ENCODE results near the gene COMT. TPM values are rescaled to one million over a fixed set of nuclear protein-coding genes. Genes with fewer than 3 reads are reported as not detected.

COMT gene
- total and polyA plus RNA-seq, 2 donors from 2014 or later = 118 to 244 TPM

GRCh38 chr22:19974268-19974861 is 32.8 kb downstream of the COMT start:
- H3K27me3 ChIP-seq (ENCODE audit: control insufficient read depth, insufficient read depth, low read length) = no peaks in the 10 kb centered on the region
- peak in 4 of 5 donors; percentile 91 to 93 (median 92) for DNase-seq
- peaks cover 0 to 16% (median 0%) of the 10 kb centered on the region in 3 donors for H3K4me1 ChIP-seq (ENCODE audit: control insufficient read depth in 2 of 3, insufficient read depth in 2 of 3, low read depth in 1 of 3, low read length in 3 of 3)
- no peaks in the 10 kb centered on the region for H3K9me3 ChIP-seq (ENCODE audit: control insufficient read depth in 2 of 3, insufficient read depth in 1 of 3, low read length in 3 of 3)
- TF ChIP-seq, protein P1, sequence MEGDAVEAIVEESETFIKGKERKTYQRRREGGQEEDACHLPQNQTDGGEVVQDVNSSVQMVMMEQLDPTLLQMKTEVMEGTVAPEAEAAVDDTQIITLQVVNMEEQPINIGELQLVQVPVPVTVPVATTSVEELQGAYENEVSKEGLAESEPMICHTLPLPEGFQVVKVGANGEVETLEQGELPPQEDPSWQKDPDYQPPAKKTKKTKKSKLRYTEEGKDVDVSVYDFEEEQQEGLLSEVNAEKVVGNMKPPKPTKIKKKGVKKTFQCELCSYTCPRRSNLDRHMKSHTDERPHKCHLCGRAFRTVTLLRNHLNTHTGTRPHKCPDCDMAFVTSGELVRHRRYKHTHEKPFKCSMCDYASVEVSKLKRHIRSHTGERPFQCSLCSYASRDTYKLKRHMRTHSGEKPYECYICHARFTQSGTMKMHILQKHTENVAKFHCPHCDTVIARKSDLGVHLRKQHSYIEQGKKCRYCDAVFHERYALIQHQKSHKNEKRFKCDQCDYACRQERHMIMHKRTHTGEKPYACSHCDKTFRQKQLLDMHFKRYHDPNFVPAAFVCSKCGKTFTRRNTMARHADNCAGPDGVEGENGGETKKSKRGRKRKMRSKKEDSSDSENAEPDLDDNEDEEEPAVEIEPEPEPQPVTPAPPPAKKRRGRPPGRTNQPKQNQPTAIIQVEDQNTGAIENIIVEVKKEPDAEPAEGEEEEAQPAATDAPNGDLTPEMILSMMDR (IDR thresholded peaks at IDR 0.05; ENCODE audit: borderline replicate concordance, extremely low read depth, insufficient read depth) = no peak
- FAIRE-seq = no peak
- H3K36me3 ChIP-seq (ENCODE audit: control insufficient read depth in 2 of 3, insufficient read depth in 3 of 3, low read length in 3 of 3) = peaks cover 0 to 10% (median 2%) of the 10 kb centered on the region in 3 donors
- intact Hi-C loops (cut with DNase I) = no loop called here
- H3K4me3 ChIP-seq (ENCODE audit: low read length in 3 of 3) = no peak overlapping the region
- H3K27ac ChIP-seq (ENCODE audit: low read depth in 2 of 2, low read length in 2 of 2) = no peak overlapping the region
- H3K9ac ChIP-seq (ENCODE audit: low read length in 3 of 3) = no peak overlapping the region

DNA sequence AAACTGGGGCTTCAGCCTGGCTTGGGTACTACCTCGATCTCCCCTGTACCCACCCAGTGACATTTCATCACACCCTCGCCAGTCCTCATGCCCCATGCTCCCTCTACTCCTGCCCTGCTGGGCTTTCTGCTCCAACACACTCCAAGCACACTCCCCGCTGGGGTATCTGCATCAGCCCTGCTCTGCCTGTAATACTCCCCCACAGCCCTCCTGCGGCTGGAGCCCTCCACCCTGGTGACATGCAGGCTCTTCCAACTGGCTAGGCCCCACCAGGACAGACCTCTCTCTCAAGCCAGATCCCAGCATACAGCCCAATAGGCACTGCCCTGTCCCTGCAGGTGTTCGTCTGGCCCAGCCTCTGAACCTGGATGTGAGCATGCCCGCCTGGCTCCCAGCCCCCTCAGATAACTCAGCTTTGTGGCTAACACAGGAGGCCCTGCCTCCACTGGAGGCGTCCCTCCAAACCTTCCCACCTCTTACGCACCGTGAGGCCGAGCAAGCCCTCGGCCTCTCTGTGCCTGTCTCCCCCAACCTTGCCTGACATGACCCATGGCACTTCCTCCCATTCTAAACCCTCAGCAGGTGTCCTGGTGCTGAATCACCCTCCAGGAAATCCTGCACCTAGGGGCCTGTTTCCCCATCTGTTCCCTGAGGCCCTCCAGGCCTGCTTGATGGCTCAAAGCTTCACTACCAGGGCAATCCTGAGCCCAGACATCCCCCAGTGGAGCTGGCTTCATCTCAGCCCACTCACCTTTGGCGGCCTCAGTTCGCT is 33.5 kb downstream of the COMT start:
- peaks cover 0 to 14% (median 0%) of the 10 kb centered on the region in 3 donors for H3K4me1 ChIP-seq (ENCODE audit: control insufficient read depth in 2 of 3, insufficient read depth in 2 of 3, low read depth in 1 of 3, low read length in 3 of 3)
- intact Hi-C loops (cut with DNase I) = loop anchor here (5.0 kb wide), 1 partner anchor 37 kb away; no protein-coding TSS in a partner anchor
- no peak for FAIRE-seq
- DNase-seq = peak in 2 of 5 donors; percentile 37 to 38
- no peak overlapping the region for H3K9ac ChIP-seq (ENCODE audit: low read length in 3 of 3)
- no peak overlapping the region for H3K27ac ChIP-seq (ENCODE audit: low read depth in 2 of 2, low read length in 2 of 2)
- H3K27me3 ChIP-seq (ENCODE audit: control insufficient read depth, insufficient read depth, low read length) = no peaks in the 10 kb centered on the region
- no peaks in the 10 kb centered on the region for H3K9me3 ChIP-seq (ENCODE audit: control insufficient read depth in 2 of 3, insufficient read depth in 1 of 3, low read length in 3 of 3)
- no peak overlapping the region for H3K4me3 ChIP-seq (ENCODE audit: low read length in 3 of 3)
- peaks cover 0 to 7% (median 4%) of the 10 kb centered on the region in 3 donors for H3K36me3 ChIP-seq (ENCODE audit: control insufficient read depth in 2 of 3, insufficient read depth in 3 of 3, low read length in 3 of 3)
- TF ChIP-seq, protein P1 (IDR thresholded peaks at IDR 0.05; ENCODE audit: borderline replicate concordance, extremely low read depth, insufficient read depth) = no peak

DNA sequence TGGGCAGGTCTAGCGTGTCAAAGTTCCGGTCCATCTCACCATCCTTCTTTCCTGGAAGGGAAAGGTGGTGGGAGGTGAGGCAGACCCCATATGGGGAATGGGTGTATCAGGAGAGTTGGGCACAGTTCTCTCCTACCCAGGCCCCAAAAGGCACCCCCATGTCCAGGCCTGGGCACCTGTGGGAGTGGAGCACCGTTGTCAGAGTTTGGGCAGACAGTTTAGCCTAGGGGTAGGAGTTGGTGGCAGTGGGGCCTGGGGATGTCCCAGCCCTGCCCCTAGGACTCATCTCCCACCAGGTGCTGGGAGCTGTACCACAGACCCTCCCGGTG is 34.1 kb downstream of the COMT start:
- intact Hi-C loops (cut with DNase I) = loop anchor here (5.0 kb wide), 1 partner anchor 37 kb away; no protein-coding TSS in a partner anchor
- no peak overlapping the region for H3K27ac ChIP-seq (ENCODE audit: low read depth in 2 of 2, low read length in 2 of 2)
- TF ChIP-seq, protein P1 (IDR thresholded peaks at IDR 0.05; ENCODE audit: borderline replicate concordance, extremely low read depth, insufficient read depth) = no peak
- H3K4me3 ChIP-seq (ENCODE audit: low read length in 3 of 3) = no peak overlapping the region
- FAIRE-seq (no peak), DNase-seq (no peak)
- no peaks in the 10 kb centered on the region for H3K9me3 ChIP-seq (ENCODE audit: control insufficient read depth in 2 of 3, insufficient read depth in 1 of 3, low read length in 3 of 3)
- peaks cover 0 to 11% (median 0%) of the 10 kb centered on the region in 3 donors for H3K4me1 ChIP-seq (ENCODE audit: control insufficient read depth in 2 of 3, insufficient read depth in 2 of 3, low read depth in 1 of 3, low read length in 3 of 3)
- H3K9ac ChIP-seq (ENCODE audit: low read length in 3 of 3) = no peak overlapping the region
- peaks cover 0 to 7% (median 4%) of the 10 kb centered on the region in 3 donors for H3K36me3 ChIP-seq (ENCODE audit: control insufficient read depth in 2 of 3, insufficient read depth in 3 of 3, low read length in 3 of 3)
- no peaks in the 10 kb centered on the region for H3K27me3 ChIP-seq (ENCODE audit: control insufficient read depth, insufficient read depth, low read length)
